ENCODE results near the gene SLIT3.

DNA sequence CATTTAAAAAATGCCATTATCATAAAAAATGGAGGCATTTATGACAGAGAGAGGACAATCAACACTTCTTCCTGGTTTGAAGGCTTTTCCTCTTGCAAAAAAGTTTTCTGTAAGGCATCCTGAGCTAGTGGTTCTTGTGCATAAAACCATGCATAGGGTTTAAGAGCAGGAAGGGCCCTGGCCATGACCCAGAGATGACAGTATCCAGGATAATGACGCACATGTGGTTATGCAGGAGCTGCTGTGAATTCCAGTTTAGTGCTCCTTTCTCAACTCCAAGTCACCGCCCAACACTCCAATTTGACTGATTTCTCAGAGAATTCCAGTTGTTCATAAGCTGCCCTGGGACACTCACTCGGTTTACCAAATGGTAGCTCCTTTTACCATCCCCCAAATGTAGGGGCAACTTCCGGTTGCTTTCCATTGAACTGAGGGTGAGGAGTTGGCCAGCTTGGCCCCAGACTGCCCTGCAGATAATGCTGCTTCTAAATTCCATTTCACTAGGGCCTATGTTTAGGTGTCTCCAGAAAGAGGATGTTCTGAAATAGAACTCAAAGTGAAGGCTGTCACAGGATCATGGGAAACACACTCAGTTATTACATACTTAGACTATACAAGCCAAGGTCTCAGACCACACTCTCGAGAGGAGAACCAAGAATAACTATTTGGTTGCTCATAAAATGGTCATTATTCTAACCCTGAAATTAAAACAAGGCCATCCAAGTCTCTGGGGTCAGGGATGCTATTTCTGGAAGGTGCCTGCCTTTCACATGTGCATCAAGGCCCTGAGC is 179.1 kb downstream of the SLIT3 start:
- no peak for TF ChIP-seq GATA2 (IDR thresholded peaks at IDR 0.05; ENCODE audit: low read depth, low read length)
- no peak for TF ChIP-seq GATA3 (IDR thresholded peaks at IDR 0.05; ENCODE audit: low read depth, low read length)

All from SH-SY5Y (cell line).